ENCODE results near the gene BCL11B. TPM values are rescaled to one million over a fixed set of nuclear protein-coding genes. Genes with fewer than 3 reads are reported as not detected.

Gene BCL11B
- polyA plus RNA-seq, 1 experiment: not detected

GRCh38 chr14:99201351-99202073 lies 70.5 kb downstream of the BCL11B start:
- no peak overlapping the region for H3K4me3 ChIP-seq (ENCODE audit: low read depth, low read length)
- DNase-seq (ENCODE audit: low read depth): no peak
- POLR2A ChIA-PET: no interaction called here
- no peak for TF ChIP-seq CTCF (IDR thresholded peaks at IDR 0.05; ENCODE audit: insufficient read depth, low read depth, low read length)
- CTCF ChIA-PET: no interaction called here
- H3K36me3 ChIP-seq (ENCODE audit: control insufficient read depth, insufficient read depth, low read length): no peaks in the 10 kb centered on the region
- H3K27me3 ChIP-seq (ENCODE audit: control insufficient read depth, insufficient read depth, low read length): no peaks in the 10 kb centered on the region

GRCh38 chr14:99200654-99201005 lies 71.4 kb downstream of the BCL11B start:
- ChIA-PET POLR2A (no interaction called here), CTCF (no interaction called here)
- TF ChIP-seq CTCF (IDR thresholded peaks at IDR 0.05; ENCODE audit: insufficient read depth, low read depth, low read length): no peak
- no peaks in the 10 kb centered on the region for H3K36me3 ChIP-seq (ENCODE audit: control insufficient read depth, insufficient read depth, low read length)
- H3K4me3 ChIP-seq (ENCODE audit: low read depth, low read length): no peak overlapping the region
- no peak for DNase-seq (ENCODE audit: low read depth)
- H3K27me3 ChIP-seq (ENCODE audit: control insufficient read depth, insufficient read depth, low read length): no peaks in the 10 kb centered on the region

GRCh38 chr14:99199846-99200653 lies 71.9 kb downstream of the BCL11B start:
- DNase-seq (ENCODE audit: low read depth): no peak
- H3K4me3 ChIP-seq (ENCODE audit: low read depth, low read length): no peak overlapping the region
- peak; percentile 3; the same call in 1 of the 2 replicates for TF ChIP-seq CTCF (IDR thresholded peaks at IDR 0.05; ENCODE audit: insufficient read depth, low read depth, low read length)
- no peaks in the 10 kb centered on the region for H3K36me3 ChIP-seq (ENCODE audit: control insufficient read depth, insufficient read depth, low read length)
- ChIA-PET POLR2A (no interaction called here), CTCF (interaction anchor here (0.9 kb wide), 1 partner anchor 36 kb away, joined by 3 read pairs; no protein-coding TSS in a partner anchor)
- H3K27me3 ChIP-seq (ENCODE audit: control insufficient read depth, insufficient read depth, low read length): no peaks in the 10 kb centered on the region

DNA sequence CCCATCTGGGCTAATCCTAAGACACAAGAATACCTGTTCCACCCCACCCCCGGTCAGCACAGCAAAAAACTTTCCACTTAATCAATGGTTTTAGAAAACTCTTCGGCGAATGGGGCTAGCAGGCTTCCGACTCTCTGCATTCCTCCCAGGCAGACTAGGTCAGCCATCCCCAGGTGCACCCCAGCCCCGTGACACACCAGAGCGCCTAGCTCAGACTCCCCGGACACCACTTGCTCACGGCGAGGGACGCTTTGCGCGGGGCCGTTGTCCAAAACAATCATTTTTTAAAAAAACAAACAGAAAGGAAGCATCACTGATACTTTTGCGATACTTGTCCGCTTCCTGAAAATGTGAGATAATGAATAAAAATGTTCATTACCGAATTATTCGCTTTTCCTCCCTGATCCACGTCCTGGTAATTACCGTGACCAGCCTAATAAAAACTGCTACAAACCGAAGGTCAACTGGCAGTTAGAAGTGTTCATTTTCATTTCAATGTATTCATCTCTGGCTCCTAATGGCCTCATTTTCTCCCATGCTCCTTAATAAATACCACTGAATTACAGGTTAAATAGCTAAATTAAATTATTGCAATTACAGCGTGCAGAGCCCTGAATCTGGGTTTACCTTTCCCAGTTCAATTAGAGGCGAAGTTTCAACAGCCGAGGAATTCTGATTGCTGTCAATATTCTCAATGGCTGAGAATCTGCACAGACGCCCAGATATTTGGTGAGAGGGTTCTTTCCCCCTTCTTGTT lies 73.1 kb downstream of the BCL11B start:
- no peak overlapping the region for H3K4me3 ChIP-seq (ENCODE audit: low read depth, low read length)
- no peaks in the 10 kb centered on the region for H3K27me3 ChIP-seq (ENCODE audit: control insufficient read depth, insufficient read depth, low read length)
- no peak for TF ChIP-seq CTCF (IDR thresholded peaks at IDR 0.05; ENCODE audit: insufficient read depth, low read depth, low read length)
- ChIA-PET POLR2A (no interaction called here), CTCF (no interaction called here)
- no peak for DNase-seq (ENCODE audit: low read depth)
- no peaks in the 10 kb centered on the region for H3K36me3 ChIP-seq (ENCODE audit: control insufficient read depth, insufficient read depth, low read length)

- CTCF ChIA-PET: no interaction called here
- no peak for DNase-seq (ENCODE audit: low read depth)
- POLR2A ChIA-PET: no interaction called here
- H3K27me3 ChIP-seq (ENCODE audit: control insufficient read depth, insufficient read depth, low read length): no peaks in the 10 kb centered on the region
- TF ChIP-seq CTCF (IDR thresholded peaks at IDR 0.05; ENCODE audit: insufficient read depth, low read depth, low read length): no peak
- no peak overlapping the region for H3K4me3 ChIP-seq (ENCODE audit: low read depth, low read length)
- H3K36me3 ChIP-seq (ENCODE audit: control insufficient read depth, insufficient read depth, low read length): no peaks in the 10 kb centered on the region
Observed at GRCh38 chr14:99196310-99196650, 75.7 kb downstream of the BCL11B start.

Data from BJ (cell line).